ENCODE results near the gene PEX14.
A peak's percentile ranks its signal among the peaks of the same experiment; 100 is the strongest.

Gene PEX14

GRCh38 chr1:10662090-10662688 is 187.4 kb downstream of the PEX14 start:
- Histone ChIP-seq H3K27ac (no peak overlapping the region), H3K9ac (no peak overlapping the region)

GRCh38 chr1:10662824-10663677 is 188.3 kb downstream of the PEX14 start:
- H3K4me1 ChIP-seq: no peaks in the 10 kb centered on the region
- TF ChIP-seq CTCF (IDR thresholded peaks at IDR 0.05): no peak
- H3K9ac ChIP-seq: no peak overlapping the region
- H3K27me3 ChIP-seq (ENCODE audit: control insufficient read depth, insufficient read depth, low read length): no peaks in the 10 kb centered on the region
- H3K4me2 ChIP-seq (ENCODE audit: low read length): no peak overlapping the region
- H3K4me3 ChIP-seq (ENCODE audit: low read depth, low read length): no peak overlapping the region
- no peaks in the 10 kb centered on the region for H3K79me2 ChIP-seq
- H3K9me3 ChIP-seq (ENCODE audit: control insufficient read depth, low read length): no peaks in the 10 kb centered on the region
- peak overlapping the region; percentile 53 for H2AFZ ChIP-seq
- no peak overlapping the region for H3K27ac ChIP-seq
- no peaks in the 10 kb centered on the region for H3K36me3 ChIP-seq (ENCODE audit: control insufficient read depth, insufficient read depth, low read length)

More at GRCh38 chr1:10662090-10662688, 187.4 kb downstream of the PEX14 start:
- Histone ChIP-seq H3K4me1 (no peaks in the 10 kb centered on the region), H3K27me3 (ENCODE audit: control insufficient read depth, insufficient read depth, low read length) (no peaks in the 10 kb centered on the region), H3K9me3 (ENCODE audit: control insufficient read depth, low read length) (no peaks in the 10 kb centered on the region), H3K4me3 (ENCODE audit: low read depth, low read length) (no peak overlapping the region), H3K4me2 (ENCODE audit: low read length) (no peak overlapping the region), H3K36me3 (ENCODE audit: control insufficient read depth, insufficient read depth, low read length) (no peaks in the 10 kb centered on the region), H2AFZ (no peak overlapping the region), H3K79me2 (no peaks in the 10 kb centered on the region)
- TF ChIP-seq CTCF (IDR thresholded peaks at IDR 0.05): no peak

- Histone ChIP-seq H3K9ac (no peak overlapping the region), H3K4me1 (no peaks in the 10 kb centered on the region), H3K36me3 (ENCODE audit: control insufficient read depth, insufficient read depth, low read length) (no peaks in the 10 kb centered on the region), H3K9me3 (ENCODE audit: control insufficient read depth, low read length) (no peaks in the 10 kb centered on the region), H3K27me3 (ENCODE audit: control insufficient read depth, insufficient read depth, low read length) (no peaks in the 10 kb centered on the region), H3K4me2 (ENCODE audit: low read length) (no peak overlapping the region), H3K27ac (no peak overlapping the region), H2AFZ (peak overlapping the region; percentile 53), H3K79me2 (no peaks in the 10 kb centered on the region), H3K4me3 (ENCODE audit: low read depth, low read length) (no peak overlapping the region)
- TF ChIP-seq CTCF (IDR thresholded peaks at IDR 0.05): no peak
Measured at GRCh38 chr1:10663678-10664035, 188.9 kb downstream of the PEX14 start.

- H3K27me3 ChIP-seq (ENCODE audit: control insufficient read depth, insufficient read depth, low read length): no peaks in the 10 kb centered on the region
- no peaks in the 10 kb centered on the region for H3K36me3 ChIP-seq (ENCODE audit: control insufficient read depth, insufficient read depth, low read length)
- no peaks in the 10 kb centered on the region for H3K9me3 ChIP-seq (ENCODE audit: control insufficient read depth, low read length)
- no peak overlapping the region for H3K4me2 ChIP-seq (ENCODE audit: low read length)
- no peak overlapping the region for H3K9ac ChIP-seq
- no peak overlapping the region for H3K27ac ChIP-seq
- no peak for TF ChIP-seq CTCF (IDR thresholded peaks at IDR 0.05)
- no peaks in the 10 kb centered on the region for H3K79me2 ChIP-seq
- no peak overlapping the region for H2AFZ ChIP-seq
- no peak overlapping the region for H3K4me3 ChIP-seq (ENCODE audit: low read depth, low read length)
- no peaks in the 10 kb centered on the region for H3K4me1 ChIP-seq
Measured at GRCh38 chr1:10664251-10664650, 189.5 kb downstream of the PEX14 start.
